HT1080 (cell line): ENCODE measurements around the gene PPP1R1C. TPM values are rescaled to one million over a fixed set of nuclear protein-coding genes. Genes with fewer than 3 reads are reported as not detected.
"Not testable (repeated sequence)": the region's sequence is repeated elsewhere in the genome, so short reads cannot be mapped to it uniquely, and the experiment has no call there.

Experiments
- DNase-seq: peaks from one replicate; pipeline ENCODE4 v3.0.0-alpha.2; 2015; ENCODE audit warnings: low read depth
- polyA plus RNA-seq, 2 experiments: library from polyadenylated mRNA; depleted of rRNA; stranded (reverse); fragments of >200 nt; gene quantifications; 2 replicates each; pipeline ENCODE4 v1.2.3, GENCODE V29; 2015
- total RNA-seq: library from RNA; depleted of rRNA; stranded (reverse); fragments of >200 nt; shearing (Covaris generic); gene quantifications from 2 replicates; pipeline ENCODE4 v1.2.3, GENCODE V29; 2014; rRNA removed

The PPP1R1C gene
- total RNA-seq, result not detected in 2 replicates
- polyA plus RNA-seq (2015; cell fraction: cytosol; rRNA removed), result not detected in 2 replicates
- polyA plus RNA-seq (2015; cell fraction: nucleus; rRNA removed), result not detected in 2 replicates

- DNase-seq, result no peak
Measured at GRCh38 chr2:181985632-181986205, at the start of gene PPP1R1C. Gene PPP1R1C, plus strand, starts transcription at chr2:181985853. Its CDS starts 258 bp downstream, at chr2:181986111.

- DNase-seq, result peak; percentile 56
Measured at GRCh38 chr2:181937473-181937872, 48.2 kb upstream of the PPP1R1C start.

- no peak for DNase-seq
Measured at GRCh38 chr2:181943411-181944124, 42.1 kb upstream of the PPP1R1C start.

GRCh38 chr2:181944164-181944913 lies 41.3 kb upstream of the PPP1R1C start:
- no peak for DNase-seq

GRCh38 chr2:181944914-181945291 lies 40.8 kb upstream of the PPP1R1C start:
- DNase-seq, result no peak

- no peak for DNase-seq
Measured at GRCh38 chr2:181946444-181947127, 39.1 kb upstream of the PPP1R1C start.

GRCh38 chr2:181947273-181947672 lies 38.4 kb upstream of the PPP1R1C start:
- DNase-seq, result no peak

- no peak for DNase-seq
Measured at GRCh38 chr2:181948227-181948626, 37.4 kb upstream of the PPP1R1C start.

- DNase-seq, result peak; percentile 10
Measured at GRCh38 chr2:181949047-181949446, 36.6 kb upstream of the PPP1R1C start.

- DNase-seq, result no peak
Measured at GRCh38 chr2:181952404-181953226, 33.0 kb upstream of the PPP1R1C start.

- no peak for DNase-seq
Measured at GRCh38 chr2:181953881-181954537, 31.6 kb upstream of the PPP1R1C start.

- DNase-seq, result no peak
Measured at GRCh38 chr2:181954538-181954883, 31.1 kb upstream of the PPP1R1C start.

GRCh38 chr2:181955010-181955409 lies 30.6 kb upstream of the PPP1R1C start:
- DNase-seq, result peak; percentile 63

GRCh38 chr2:181955866-181956265 lies 29.8 kb upstream of the PPP1R1C start:
- not testable (repeated sequence) for DNase-seq

GRCh38 chr2:181957668-181958067 lies 28.0 kb upstream of the PPP1R1C start:
- DNase-seq, result no peak

GRCh38 chr2:181958726-181959125 lies 26.9 kb upstream of the PPP1R1C start:
- DNase-seq, result no peak

- DNase-seq, result peak; percentile 59
Measured at GRCh38 chr2:181959508-181959907, 26.1 kb upstream of the PPP1R1C start.

- not testable (repeated sequence) for DNase-seq
Measured at GRCh38 chr2:181961167-181961566, 24.5 kb upstream of the PPP1R1C start.

GRCh38 chr2:181962142-181962541 lies 23.5 kb upstream of the PPP1R1C start:
- DNase-seq, result no peak

- DNase-seq, result no peak
Measured at GRCh38 chr2:181970160-181970794, 15.4 kb upstream of the PPP1R1C start.
